HFFc6 (cell line): Measurements from ENCODE around the gene YPEL5. TPM values are rescaled to one million over a fixed set of nuclear protein-coding genes. Genes with fewer than 3 reads are reported as not detected.
"Not testable (repeated sequence)": the region's sequence is repeated elsewhere in the genome, so short reads cannot be mapped to it uniquely, and the experiment has no call there.

Source experiments
- DNase-seq: peaks from one replicate; pipeline ENCODE4 v3.0.0-alpha.2; 2018
- H3K27ac Mint-ChIP-seq: 2 replicates; pipeline ENCODE4 v1.8.0; 2020; ENCODE audit warnings: mild to moderate bottlenecking, mixed read lengths
- H3K27me3 Mint-ChIP-seq: 2 replicates; pipeline ENCODE4 v1.8.0; 2021; ENCODE audit warnings: mild to moderate bottlenecking, moderate library complexity, mixed read lengths; ENCODE audit not compliant: insufficient read depth
- H3K36me3 Mint-ChIP-seq: 2 replicates; pipeline ENCODE4 v1.8.0; 2021; ENCODE audit warnings: low read depth, mixed read lengths
- H3K4me1 Mint-ChIP-seq: 2 replicates; pipeline ENCODE4 v1.8.0; 2020; ENCODE audit warnings: low read depth, mixed read lengths
- H3K4me3 Mint-ChIP-seq: 2 replicates; pipeline ENCODE4 v1.8.0; 2020; ENCODE audit warnings: mild to moderate bottlenecking, moderate library complexity, mixed read lengths
- H3K9me3 Mint-ChIP-seq: 2 replicates; pipeline ENCODE4 v1.8.0; 2020; ENCODE audit warnings: mild to moderate bottlenecking, mixed read lengths
- total RNA-seq, 6 experiments: library from RNA; stranded (reverse); fragmentation: NEBNext Ultra II Directional; extraction: Animal tissue kit (Norgen Biotek cat#: 25700); gene quantifications; 2 replicates in 1 of 6; 3 replicates in 5 of 6; pipeline ENCODE4 v1.2.3, GENCODE V29; 2021
- TF ChIP-seq, protein P1 (sequence below): fragments of 200-600 bp; sonication (generic); IDR thresholded peaks from 2 replicates; pipeline ENCODE4 v1.5.0; 2021; ENCODE audit warnings: antibody characterized with exemption, mild to moderate bottlenecking

Gene YPEL5
- total RNA-seq, 6 experiments from 2014 or later = 81.8 to 110 (median 88.4) TPM

DNA sequence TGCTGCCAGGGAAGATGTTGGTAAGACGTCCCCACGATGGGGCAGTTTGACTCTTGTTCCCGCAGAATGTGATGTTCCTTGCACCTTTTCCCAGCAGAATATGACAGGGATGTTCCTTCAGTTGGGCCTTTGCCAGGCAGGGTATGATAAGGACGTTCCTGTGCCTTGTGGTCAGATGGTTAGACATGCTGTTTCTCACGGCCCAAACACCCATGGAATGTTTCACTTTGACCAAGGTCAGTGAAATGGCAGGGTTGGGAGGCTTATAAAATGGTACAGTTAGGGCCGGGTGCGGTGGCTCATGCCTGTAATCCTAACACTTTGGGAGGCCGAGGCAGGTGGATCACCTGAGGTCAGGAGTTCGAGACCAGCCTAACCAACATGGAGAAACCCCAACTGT is 40.3 kb upstream of the YPEL5 start:
- TF ChIP-seq, protein P1, sequence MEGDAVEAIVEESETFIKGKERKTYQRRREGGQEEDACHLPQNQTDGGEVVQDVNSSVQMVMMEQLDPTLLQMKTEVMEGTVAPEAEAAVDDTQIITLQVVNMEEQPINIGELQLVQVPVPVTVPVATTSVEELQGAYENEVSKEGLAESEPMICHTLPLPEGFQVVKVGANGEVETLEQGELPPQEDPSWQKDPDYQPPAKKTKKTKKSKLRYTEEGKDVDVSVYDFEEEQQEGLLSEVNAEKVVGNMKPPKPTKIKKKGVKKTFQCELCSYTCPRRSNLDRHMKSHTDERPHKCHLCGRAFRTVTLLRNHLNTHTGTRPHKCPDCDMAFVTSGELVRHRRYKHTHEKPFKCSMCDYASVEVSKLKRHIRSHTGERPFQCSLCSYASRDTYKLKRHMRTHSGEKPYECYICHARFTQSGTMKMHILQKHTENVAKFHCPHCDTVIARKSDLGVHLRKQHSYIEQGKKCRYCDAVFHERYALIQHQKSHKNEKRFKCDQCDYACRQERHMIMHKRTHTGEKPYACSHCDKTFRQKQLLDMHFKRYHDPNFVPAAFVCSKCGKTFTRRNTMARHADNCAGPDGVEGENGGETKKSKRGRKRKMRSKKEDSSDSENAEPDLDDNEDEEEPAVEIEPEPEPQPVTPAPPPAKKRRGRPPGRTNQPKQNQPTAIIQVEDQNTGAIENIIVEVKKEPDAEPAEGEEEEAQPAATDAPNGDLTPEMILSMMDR = no peak
- Mint-ChIP-seq H3K4me1 (peaks cover 78% of the 10 kb centered on the region), H3K36me3 (no peaks in the 10 kb centered on the region; the same call in 1 of the 2 replicates), H3K4me3 (0 out of 2 replicates have a peak overlapping the region, but pooled peaks have one; percentile 0), H3K9me3 (no peaks in the 10 kb centered on the region), H3K27me3 (peaks cover 6% of the 10 kb centered on the region), H3K27ac (peak overlapping the region; percentile 24)
- DNase-seq = peak; percentile 84

DNA sequence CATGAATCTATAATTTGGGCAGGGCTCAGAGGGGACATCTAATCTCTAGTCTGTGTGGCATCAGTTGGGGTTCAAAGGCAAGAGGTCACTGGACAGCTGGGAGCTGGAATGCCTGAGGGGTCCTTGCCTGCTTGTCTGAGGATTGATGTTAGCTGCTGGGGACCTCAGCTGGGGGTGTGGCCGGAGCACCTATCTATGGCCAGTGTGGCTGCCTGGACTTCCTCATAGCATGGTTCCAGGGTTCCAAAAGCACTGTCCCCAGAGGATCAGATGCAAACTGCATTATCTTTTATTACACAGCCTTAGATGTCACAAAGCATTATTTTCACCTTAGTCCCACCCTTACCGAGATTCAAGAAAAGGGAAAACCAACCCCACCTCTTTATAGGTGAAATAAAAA is 38.6 kb upstream of the YPEL5 start:
- Mint-ChIP-seq H3K27me3 (peaks cover 4% of the 10 kb centered on the region), H3K4me3 (no peak overlapping the region), H3K4me1 (peaks cover 74% of the 10 kb centered on the region), H3K36me3 (no peaks in the 10 kb centered on the region; the same call in 1 of the 2 replicates), H3K27ac (no peak overlapping the region; the same call in 1 of the 2 replicates), H3K9me3 (no peaks in the 10 kb centered on the region)
- TF ChIP-seq, protein P1 = no peak
- DNase-seq = no peak

DNA sequence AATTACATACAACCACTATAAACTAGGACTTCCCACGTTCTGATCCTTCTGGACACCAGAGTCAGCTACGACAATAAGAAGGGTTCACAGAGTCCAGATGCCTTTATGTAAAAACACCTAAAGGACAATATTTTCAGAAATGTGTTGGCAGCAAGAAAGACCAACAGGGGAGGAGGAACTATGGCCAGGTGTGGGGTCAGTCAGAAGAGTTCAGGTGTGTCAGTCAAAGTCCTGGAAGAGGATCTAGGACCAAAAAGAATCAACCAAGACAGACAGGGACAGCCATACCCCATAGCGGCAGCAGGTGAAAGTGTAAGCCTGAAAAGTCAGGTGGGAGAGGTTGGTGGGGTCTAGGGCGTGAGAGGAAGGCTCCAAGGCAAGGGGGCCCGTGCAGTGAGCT is 38.0 kb upstream of the YPEL5 start:
- Mint-ChIP-seq H3K4me1 (peaks cover 74% of the 10 kb centered on the region), H3K4me3 (no peak overlapping the region), H3K27me3 (peaks cover 2% of the 10 kb centered on the region)

DNA sequence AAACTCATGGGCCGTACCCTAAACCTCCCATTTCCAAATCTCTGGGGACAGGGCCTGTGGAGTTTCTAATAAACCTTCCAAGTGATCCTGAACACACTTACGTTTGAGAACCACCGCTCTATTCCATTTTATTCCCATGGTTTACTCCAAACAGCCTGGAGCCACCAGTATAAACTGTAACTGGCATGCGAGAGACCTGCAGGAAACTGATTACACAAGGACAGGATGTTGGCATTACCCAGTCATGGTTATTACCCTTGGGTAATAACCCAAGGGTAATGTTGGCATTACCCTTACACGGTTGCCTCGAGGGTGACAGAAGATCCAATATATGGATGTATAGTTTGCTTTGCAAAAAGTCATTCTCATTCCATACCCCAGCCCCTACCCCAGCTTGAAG is 37.0 kb upstream of the YPEL5 start:
- Mint-ChIP-seq H3K27me3 (peaks cover 2% of the 10 kb centered on the region), H3K4me3 (no peak overlapping the region), H3K9me3 (no peaks in the 10 kb centered on the region), H3K27ac (no peak overlapping the region), H3K4me1 (peaks cover 76% of the 10 kb centered on the region), H3K36me3 (no peaks in the 10 kb centered on the region; the same call in 1 of the 2 replicates)
- DNase-seq = no peak
- TF ChIP-seq, protein P1 = no peak

More for the DNA sequence above, 38.0 kb upstream of the YPEL5 start:
- no peak for DNase-seq
- Mint-ChIP-seq H3K9me3 (no peaks in the 10 kb centered on the region), H3K27ac (no peak overlapping the region), H3K36me3 (no peaks in the 10 kb centered on the region; the same call in 1 of the 2 replicates)
- TF ChIP-seq, protein P1 = no peak

DNA sequence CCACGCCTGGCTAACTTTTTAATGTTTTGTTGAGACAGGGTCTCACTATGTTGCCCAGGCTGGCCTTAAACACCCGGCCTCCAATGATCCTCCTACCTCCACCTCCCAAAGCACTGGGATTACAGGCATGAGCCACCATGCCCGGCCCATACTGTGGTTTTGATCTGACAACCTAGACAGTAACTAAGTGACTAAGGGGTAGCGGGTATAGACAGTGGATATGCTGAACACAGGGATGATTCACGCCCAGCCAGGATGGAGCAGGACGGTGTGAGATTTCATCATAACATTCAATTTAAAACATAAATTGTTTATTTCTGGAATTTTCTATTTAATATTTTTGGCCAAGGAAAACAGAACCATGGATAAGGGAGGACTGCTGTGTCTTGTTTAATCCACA is 36.0 kb upstream of the YPEL5 start:
- Mint-ChIP-seq H3K4me1 (peaks cover 80% of the 10 kb centered on the region), H3K9me3 (no peaks in the 10 kb centered on the region), H3K4me3 (no peak overlapping the region), H3K27ac (no peak overlapping the region), H3K27me3 (peaks cover 2% of the 10 kb centered on the region), H3K36me3 (no peaks in the 10 kb centered on the region; the same call in 1 of the 2 replicates)
- TF ChIP-seq, protein P1 = no peak
- peak; percentile 18 for DNase-seq

DNA sequence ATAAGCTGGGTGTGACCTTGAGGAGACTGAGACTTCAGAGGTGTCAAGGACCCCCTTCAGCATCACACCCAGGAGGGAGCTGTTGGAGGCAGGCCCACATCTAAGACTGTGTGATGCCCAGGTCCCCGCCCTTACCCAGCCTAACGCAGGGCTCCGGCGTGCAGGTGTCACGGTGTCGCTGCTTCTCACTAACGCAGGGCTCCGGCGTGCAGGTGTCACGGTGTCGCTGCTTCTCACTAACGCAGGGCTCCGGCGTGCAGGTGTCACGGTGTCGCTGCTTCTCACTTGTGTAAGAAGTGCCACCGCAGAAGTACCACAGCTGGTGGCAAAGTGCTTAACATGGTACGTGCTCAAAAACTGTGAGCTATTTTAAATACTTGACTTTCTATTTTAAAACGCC is 35.6 kb upstream of the YPEL5 start:
- H3K9me3 Mint-ChIP-seq, DNase-seq, H3K36me3 Mint-ChIP-seq, H3K27me3 Mint-ChIP-seq, H3K27ac Mint-ChIP-seq, H3K4me3 Mint-ChIP-seq: not testable (repeated sequence)
- H3K4me1 Mint-ChIP-seq = peaks cover 80% of the 10 kb centered on the region
